T-helper 2 cell treated with Interferon-gamma antibody and Interleukin-4, amounts not matched to agents 5 μg/mL and 100 μg/mL, for 36 hours (primary cell): ENCODE data around the gene HYOU1.
"Not testable (repeated sequence)": the region's sequence is repeated elsewhere in the genome, so short reads cannot be mapped to it uniquely, and the experiment has no call there.

ENCODE experiments used
- DNase-seq: peaks from one replicate; pipeline ENCODE4 v3.0.0; 2021; ENCODE audit warnings: low spot score
- H3K27ac Mint-ChIP-seq: one replicate; pipeline ENCODE4 v1.8.0; 2021; ENCODE audit warnings: mild to moderate bottlenecking, mixed read lengths
- H3K27me3 Mint-ChIP-seq: one replicate; pipeline ENCODE4 v1.8.0; 2021; ENCODE audit warnings: low read depth, mixed read lengths
- H3K36me3 Mint-ChIP-seq: one replicate; pipeline ENCODE4 v1.8.0; 2021; ENCODE audit warnings: low read depth, mixed read lengths
- H3K4me1 Mint-ChIP-seq: one replicate; pipeline ENCODE4 v1.8.0; 2021; ENCODE audit warnings: low read depth, mixed read lengths
- H3K4me3 Mint-ChIP-seq: one replicate; pipeline ENCODE4 v1.8.0; 2022; ENCODE audit warnings: mild to moderate bottlenecking, moderate library complexity, mixed read lengths
- H3K9me3 Mint-ChIP-seq: one replicate; pipeline ENCODE4 v1.8.0; 2021; ENCODE audit warnings: mixed read lengths

HYOU1 gene

GRCh38 chr11:119046489-119046888 is 10.5 kb downstream of the HYOU1 start:
- H3K36me3 Mint-ChIP-seq: peaks cover 57% of the 10 kb centered on the region
- H3K4me1 Mint-ChIP-seq: peaks cover 2% of the 10 kb centered on the region
- no peak overlapping the region for H3K4me3 Mint-ChIP-seq
- no peak overlapping the region for H3K27ac Mint-ChIP-seq
- H3K9me3 Mint-ChIP-seq: no peaks in the 10 kb centered on the region
- no peaks in the 10 kb centered on the region for H3K27me3 Mint-ChIP-seq
- DNase-seq: no peak

- peaks cover 2% of the 10 kb centered on the region for H3K4me1 Mint-ChIP-seq
- no peaks in the 10 kb centered on the region for H3K27me3 Mint-ChIP-seq
- H3K27ac Mint-ChIP-seq: no peak overlapping the region
- H3K36me3 Mint-ChIP-seq: peaks cover 42% of the 10 kb centered on the region
- H3K4me3 Mint-ChIP-seq: no peak overlapping the region
- no peak for DNase-seq
- H3K9me3 Mint-ChIP-seq: no peaks in the 10 kb centered on the region
These were observed 12.3 kb downstream of the HYOU1 start for GRCh38 chr11:119044708-119045107.

GRCh38 chr11:119042927-119043326 is 14.1 kb downstream of the HYOU1 start:
- Mint-ChIP-seq H3K27ac (no peak overlapping the region), H3K27me3 (no peaks in the 10 kb centered on the region), H3K36me3 (peaks cover 30% of the 10 kb centered on the region), H3K9me3 (no peaks in the 10 kb centered on the region), H3K4me1 (peaks cover 2% of the 10 kb centered on the region), H3K4me3 (no peak overlapping the region)
- no peak for DNase-seq

- no peak overlapping the region for H3K27ac Mint-ChIP-seq
- no peak overlapping the region for H3K4me3 Mint-ChIP-seq
- H3K9me3 Mint-ChIP-seq: no peaks in the 10 kb centered on the region
These were observed 15.0 kb downstream of the HYOU1 start for GRCh38 chr11:119041821-119042514.

GRCh38 chr11:119039471-119039870 is 17.5 kb downstream of the HYOU1 start:
- H3K9me3 Mint-ChIP-seq, H3K27me3 Mint-ChIP-seq, H3K27ac Mint-ChIP-seq, DNase-seq, H3K4me3 Mint-ChIP-seq, H3K36me3 Mint-ChIP-seq, H3K4me1 Mint-ChIP-seq: not testable (repeated sequence)

More at GRCh38 chr11:119041821-119042514, 15.0 kb downstream of the HYOU1 start:
- Mint-ChIP-seq H3K27me3 (no peaks in the 10 kb centered on the region), H3K4me1 (peaks cover 2% of the 10 kb centered on the region), H3K36me3 (peaks cover 22% of the 10 kb centered on the region)
- no peak for DNase-seq

- Mint-ChIP-seq H3K9me3 (no peaks in the 10 kb centered on the region), H3K36me3 (no peaks in the 10 kb centered on the region), H3K4me1 (peaks cover 2% of the 10 kb centered on the region), H3K27ac (no peak overlapping the region), H3K27me3 (no peaks in the 10 kb centered on the region), H3K4me3 (no peak overlapping the region)
- no peak for DNase-seq
These were observed 18.1 kb downstream of the HYOU1 start for GRCh38 chr11:119038884-119039283.

- no peaks in the 10 kb centered on the region for H3K9me3 Mint-ChIP-seq
- H3K36me3 Mint-ChIP-seq: no peaks in the 10 kb centered on the region
- peaks cover 4% of the 10 kb centered on the region for H3K4me1 Mint-ChIP-seq
- H3K27ac Mint-ChIP-seq: no peak overlapping the region
- no peak overlapping the region for H3K4me3 Mint-ChIP-seq
- H3K27me3 Mint-ChIP-seq: no peaks in the 10 kb centered on the region
- DNase-seq: no peak
These were observed 22.2 kb downstream of the HYOU1 start for GRCh38 chr11:119034813-119035212.

- not testable (repeated sequence) for H3K4me3 Mint-ChIP-seq, DNase-seq, H3K36me3 Mint-ChIP-seq, H3K27ac Mint-ChIP-seq, H3K9me3 Mint-ChIP-seq, H3K27me3 Mint-ChIP-seq
- H3K4me1 Mint-ChIP-seq: peaks cover 15% of the 10 kb centered on the region
These were observed 23.6 kb downstream of the HYOU1 start for GRCh38 chr11:119033421-119033820.

- Mint-ChIP-seq H3K27me3 (no peaks in the 10 kb centered on the region), H3K27ac (no peak overlapping the region), H3K4me3 (peak overlapping the region; percentile 56), H3K9me3 (no peaks in the 10 kb centered on the region), H3K4me1 (peaks cover 18% of the 10 kb centered on the region), H3K36me3 (peaks cover 8% of the 10 kb centered on the region)
- DNase-seq: no peak
These were observed 25.1 kb downstream of the HYOU1 start for GRCh38 chr11:119031912-119032280.

- Mint-ChIP-seq H3K4me3 (peak within 1 kb of the TSS; percentile 83), H3K27ac (peak within 1 kb of the TSS; percentile 81), H3K9me3 (no peaks in the 10 kb centered on the region), H3K4me1 (peaks cover 18% of the 10 kb centered on the region), H3K27me3 (no peaks in the 10 kb centered on the region), H3K36me3 (peaks cover 9% of the 10 kb centered on the region)
- peak; percentile 99 for DNase-seq
These were observed 26.5 kb downstream of the HYOU1 start, which contains the start of gene SLC37A4 for GRCh38 chr11:119030329-119031047. TSS of gene SLC37A4 (minus strand) at chr11:119030877.

- Mint-ChIP-seq H3K27ac (peak overlapping the region; percentile 81), H3K27me3 (no peaks in the 10 kb centered on the region), H3K9me3 (no peaks in the 10 kb centered on the region), H3K4me1 (peaks cover 18% of the 10 kb centered on the region), H3K36me3 (peaks cover 13% of the 10 kb centered on the region), H3K4me3 (peak overlapping the region; percentile 83)
- no peak for DNase-seq
These were observed 27.0 kb downstream of the HYOU1 start for GRCh38 chr11:119030029-119030328.

- Mint-ChIP-seq H3K27me3 (no peaks in the 10 kb centered on the region), H3K9me3 (no peaks in the 10 kb centered on the region), H3K36me3 (peaks cover 16% of the 10 kb centered on the region), H3K4me1 (peaks cover 19% of the 10 kb centered on the region), H3K27ac (peak overlapping the region; percentile 81), H3K4me3 (peak overlapping the region; percentile 83)
- DNase-seq: peak; percentile 16
These were observed 27.5 kb downstream of the HYOU1 start for GRCh38 chr11:119029340-119030028.

- Mint-ChIP-seq H3K4me3 (peak overlapping the region; percentile 83), H3K27ac (no peak overlapping the region), H3K4me1 (peaks cover 22% of the 10 kb centered on the region), H3K36me3 (peaks cover 21% of the 10 kb centered on the region), H3K27me3 (no peaks in the 10 kb centered on the region), H3K9me3 (no peaks in the 10 kb centered on the region)
- no peak for DNase-seq
These were observed 28.0 kb downstream of the HYOU1 start for GRCh38 chr11:119029069-119029339.

- H3K4me1 Mint-ChIP-seq: peaks cover 24% of the 10 kb centered on the region
These were observed 28.5 kb downstream of the HYOU1 start for GRCh38 chr11:119028346-119029068.

More at GRCh38 chr11:119028346-119029068, 28.5 kb downstream of the HYOU1 start:
- H3K27ac Mint-ChIP-seq: no peak overlapping the region
- no peaks in the 10 kb centered on the region for H3K9me3 Mint-ChIP-seq
- no peak overlapping the region for H3K4me3 Mint-ChIP-seq
- no peaks in the 10 kb centered on the region for H3K27me3 Mint-ChIP-seq
- peaks cover 26% of the 10 kb centered on the region for H3K36me3 Mint-ChIP-seq
- no peak for DNase-seq
